Bone marrow (tissue), 2 donors: ENCODE results near the gene ARSA.
"Not testable (repeated sequence)": the region's sequence is repeated elsewhere in the genome, so short reads cannot be mapped to it uniquely, and the experiment has no call there.

Experiments used
- DNase-seq, 2 donors: peaks; one replicate each; lab custom pipeline; 2025; lab: John Stamatoyannopoulos, UW

ARSA gene

GRCh38 chr22:50621948-50622722 lies 5.8 kb downstream of the ARSA start:
- no peak for DNase-seq

GRCh38 chr22:50621356-50621880 lies 6.5 kb downstream of the ARSA start:
- DNase-seq, result peak in 1 of 2 donors; percentile 54

- peak in 1 of 2 donors; percentile 53 for DNase-seq
These were observed 7.2 kb downstream of the ARSA start for GRCh38 chr22:50620593-50621355.

GRCh38 chr22:50614296-50614695 lies 13.7 kb downstream of the ARSA start:
- not testable (repeated sequence) for DNase-seq

GRCh38 chr22:50613291-50613981 lies 14.5 kb downstream of the ARSA start:
- DNase-seq, result no peak

- no peak for DNase-seq
These were observed 15.3 kb downstream of the ARSA start for GRCh38 chr22:50612528-50613221.

- DNase-seq, result no peak
These were observed 15.8 kb downstream of the ARSA start for GRCh38 chr22:50612168-50612527.

- no peak for DNase-seq
These were observed 16.5 kb downstream of the ARSA start for GRCh38 chr22:50611341-50612060.

GRCh38 chr22:50610581-50610980 lies 17.4 kb downstream of the ARSA start:
- DNase-seq, result no peak

- no peak for DNase-seq
These were observed 17.9 kb downstream of the ARSA start for GRCh38 chr22:50610041-50610451.

- no peak for DNase-seq
These were observed 18.4 kb downstream of the ARSA start for GRCh38 chr22:50609599-50609998.

- no peak for DNase-seq
These were observed 19.0 kb downstream of the ARSA start for GRCh38 chr22:50608996-50609395.

GRCh38 chr22:50608058-50608840 lies 19.7 kb downstream of the ARSA start:
- not testable (repeated sequence) for DNase-seq

- DNase-seq, result no peak
These were observed 20.3 kb downstream of the ARSA start for GRCh38 chr22:50607659-50608020.

GRCh38 chr22:50606946-50607658 lies 20.9 kb downstream of the ARSA start:
- no peak for DNase-seq

- DNase-seq, result no peak
These were observed 21.6 kb downstream of the ARSA start for GRCh38 chr22:50606165-50606945.

GRCh38 chr22:50605613-50606074 lies 22.3 kb downstream of the ARSA start:
- DNase-seq, result no peak

- no peak for DNase-seq
These were observed 22.8 kb downstream of the ARSA start for GRCh38 chr22:50605002-50605612.
